ENCODE results near the gene SORD. TPM values are rescaled to one million over a fixed set of nuclear protein-coding genes. Genes with fewer than 3 reads are reported as not detected.

The SORD gene
- total and polyA plus RNA-seq, 10 of the 15 experiments (the other 5 are each of a cell fraction or from before 2014, with no cell fraction given), result 7.5 to 51.6 (median 40.1) TPM

- TF ChIP-seq ATF3 (IDR thresholded peaks at IDR 0.05; ENCODE audit: borderline replicate concordance, extremely low read depth, low read depth, low read length) (no peak), IRF4 (IDR thresholded peaks at IDR 0.05; ENCODE audit: low read depth, low read length) (no peak)
These were observed 3.7 kb downstream of the SORD start (continued) for GRCh38 chr15:45026651-45027190.

GRCh38 chr15:45027220-45027619 is 4.2 kb downstream of the SORD start:
- Histone ChIP-seq H3K4me1 (ENCODE audit: control insufficient read depth, insufficient read depth, low read length) (peaks cover 7% of the 10 kb centered on the region), H3K79me2 (ENCODE audit: control insufficient read depth, insufficient read depth, low read length) (peaks cover 14% of the 10 kb centered on the region), H3K4me3 (no peak overlapping the region), H3K9me3 (replicated peaks; ENCODE audit: control insufficient read depth, insufficient read depth, low read length) (no peaks in the 10 kb centered on the region), H3K27me3 (replicated peaks in 1 of 2; ENCODE audit: control insufficient read depth in 2 of 2, insufficient read depth in 2 of 2, low read length in 1 of 2) (no peaks in the 10 kb centered on the region), H3K9ac (ENCODE audit: control insufficient read depth, insufficient read depth, low read length) (no peak overlapping the region), H3K36me3 (ENCODE audit: control insufficient read depth in 2 of 2, insufficient read depth in 2 of 2, low read length in 1 of 2) (0 out of 4 replicates have a peak, but pooled peaks cover 0 to 2% of the 10 kb centered on the region in 2 experiments), H3K4me2 (ENCODE audit: control insufficient read depth, insufficient read depth) (no peak overlapping the region), H3K27ac (ENCODE audit: control insufficient read depth, insufficient read depth) (no peak overlapping the region), H4K20me1 (ENCODE audit: control insufficient read depth, insufficient read depth) (no peaks in the 10 kb centered on the region), H2AFZ (ENCODE audit: control insufficient read depth, low read depth, low read length) (no peak overlapping the region)
- ChIA-PET SMC1A (ENCODE audit: uncharacterized antibody, unreplicated experiment) (interaction anchor here (1.5 kb wide), 1 partner anchor 9 kb away, joined by 5 read pairs; no protein-coding TSS in a partner anchor), CTCF (interaction anchor here (1.3 to 1.7 kb wide), 2 partner anchors 10 to 173 kb away, joined by 3 to 7 read pairs; no protein-coding TSS in a partner anchor), RAD21 (ENCODE audit: unreplicated experiment) (interaction anchor here (2.1 kb wide), 1 partner anchor 10 kb away, joined by 7 read pairs; no protein-coding TSS in a partner anchor), POLR2A (no interaction called here)
- intact Hi-C loops (cut with micrococcal nuclease; ENCODE audit: unreplicated experiment), result no loop called here
- ATAC-seq (no peak), DNase-seq (ENCODE audit: low read depth, low spot score) (no peak), FAIRE-seq (no peak)
- in situ Hi-C loops (cut with MboI), result loop anchor here (10.0 kb wide), 1 partner anchor 172 kb away; no protein-coding TSS in a partner anchor
- no TSS peak for BruUV-seq (replicated peaks)
- 100% methylated on average over 4 of the region's 4 CpGs for WGBS (ENCODE audit: insufficient coverage, insufficient replicate concordance, low lambda C conversion rate, missing lambda C conversion rate)
- no peak for TF ChIP-seq CTCF (IDR thresholded peaks at IDR 0.05 in 2 of 3, conservative IDR thresholded peaks at IDR 0.05 in 1 of 3; ENCODE audit: control insufficient read depth in 2 of 3, extremely low read depth in 1 of 3, insufficient read depth in 1 of 3, low read depth in 3 of 3, low read length in 3 of 3)
- no peak for TF ChIP-seq NFXL1 (IDR thresholded peaks at IDR 0.05; ENCODE audit: borderline replicate concordance)
- no peak for TF ChIP-seq E2F4 (IDR thresholded peaks at IDR 0.05; ENCODE audit: low read depth, low read length)
- TF ChIP-seq TCF3 (IDR thresholded peaks at IDR 0.05; ENCODE audit: borderline replicate concordance, insufficient read depth, low read depth, low read length), result no peak
- no peak for TF ChIP-seq MTA2 (IDR thresholded peaks at IDR 0.05; ENCODE audit: low read depth)
- no peak for TF ChIP-seq E4F1 (IDR thresholded peaks at IDR 0.05; ENCODE audit: borderline replicate concordance, partially characterized antibody)
- TF ChIP-seq SKIL (IDR thresholded peaks at IDR 0.05; ENCODE audit: low read depth, poor library complexity, severe bottlenecking), result no peak

Measured in GM12878 (cell line).